K562 (cell line): Measurements from ENCODE around the gene FOXD2. TPM values are rescaled to one million over a fixed set of nuclear protein-coding genes. Genes with fewer than 3 reads are reported as not detected.

Source experiments
- CC2D1A ChIP-seq: fragments of 450-650 bp; IDR thresholded peaks from 2 replicates; pipeline ENCODE4 v1.6.1; 2017; ENCODE audit warnings: mild to moderate bottlenecking
- CTCF ChIP-seq, 3 experiments: IDR thresholded peaks in 2 of 3; conservative IDR thresholded peaks in 1 of 3; 2 replicates each; pipeline ENCODE4 v1.5.1; 2011 to 2012; ENCODE audit warnings: low read length in 3 of 3, mild to moderate bottlenecking in 3 of 3, control low read depth in 2 of 3, improper control_type of control experiment in 1 of 3, inconsistent platforms in 1 of 3, low read depth in 1 of 3, mixed read lengths in 1 of 3, moderate library complexity in 1 of 3; ENCODE audit not compliant: insufficient read depth in 2 of 3
- EHMT2 ChIP-seq: fragments of 450-650 bp; IDR thresholded peaks from 2 replicates; pipeline ENCODE4 v1.6.1; 2018; ENCODE audit warnings: antibody characterized with exemption
- FOXA3 ChIP-seq, 2 experiments: fragments of 450-650 bp in 1 of 2; sonication (generic) in 1 of 2; formaldehyde crosslinking; IDR thresholded peaks in 1 of 2; conservative IDR thresholded peaks in 1 of 2; 2 replicates each; pipeline versions ENCODE4 v1.4.0 to v1.8.0; 2020 to 2022; ENCODE audit warnings: mild to moderate bottlenecking in 2 of 2, missing genetic modification reagents in 1 of 2
- HDAC1 ChIP-seq, 2 experiments: fragments of 450-650 bp; IDR thresholded peaks; 2 replicates each; pipeline ENCODE4 v1.6.1; 2016 to 2017; ENCODE audit warnings: inconsistent platforms in 1 of 2, mild to moderate bottlenecking in 1 of 2, moderate library complexity in 1 of 2
- JUN ChIP-seq, 2 experiments: sonication (generic) in 1 of 2; formaldehyde crosslinking in 1 of 2; IDR thresholded peaks; 2 replicates each; pipeline versions ENCODE4 v1.6.1 to v1.8.0; 2012 to 2022; ENCODE audit warnings: borderline replicate concordance in 2 of 2, mild to moderate bottlenecking in 2 of 2, improper control_type of control experiment in 1 of 2, low read depth in 1 of 2, low read length in 1 of 2, missing genetic modification reagents in 1 of 2
- MEF2A ChIP-seq: IDR thresholded peaks from 2 replicates; pipeline ENCODE4 v1.6.1; 2011; ENCODE audit warnings: low read depth, mild to moderate bottlenecking, low read length, moderate library complexity; ENCODE audit not compliant: control insufficient read depth
- MEF2D ChIP-seq: conservative IDR thresholded peaks from 2 replicates; pipeline ENCODE4 v1.6.1; 2016; ENCODE audit warnings: low read depth, missing genetic modification characterization, missing compliant biosample characterization
- NBN ChIP-seq: fragments of 450-650 bp; IDR thresholded peaks from 2 replicates; pipeline ENCODE4 v1.6.1; 2016; ENCODE audit warnings: low read depth, mild to moderate bottlenecking
- TSHZ1 ChIP-seq: fragments of 250-450 bp; sonication (Bioruptor Pico); IDR thresholded peaks from 2 replicates; pipeline ENCODE4 v1.4.0; 2020; ENCODE audit warnings: mild to moderate bottlenecking, moderate library complexity
- ZNF134 ChIP-seq: fragments of 250-450 bp; sonication (Bioruptor Pico); conservative IDR thresholded peaks from 2 replicates; pipeline ENCODE4 v1.4.0; 2020
- polyA plus RNA-seq, 8 experiments: library from polyadenylated mRNA; depleted of rRNA in 4 of 8; stranded (reverse) in 5 of 8; unstranded in 3 of 8; fragments of >200 nt; fragmentation: Nextera tagmentation in 2 of 8; fragmentation: Illumina TruSeq in 1 of 8; extraction: Ambion mirVana in 2 of 8; extraction: Trizol in 1 of 8; gene quantifications; 2 replicates each; pipeline versions ENCODE4 v1.2.1 to v1.2.3, GENCODE V29; 2011 to 2014; ENCODE audit warnings: inconsistent platforms in 1 of 8, missing spikeins in 1 of 8
- total RNA-seq, 7 experiments: library from RNA; depleted of rRNA in 6 of 7; stranded (reverse); fragments of >200 nt in 6 of 7; fragmentation: Illumina TruSeq in 2 of 7; extraction: Trizol in 2 of 7; gene quantifications; 2 replicates each; pipeline versions ENCODE4 v1.2.1 to v1.2.3, GENCODE V29; 2011 to 2021; ENCODE audit warnings: low replicate concordance in 1 of 7
- TF ChIP-seq, protein P1 (sequence below), 2 experiments: fragments of 450-650 bp; formaldehyde crosslinking in 1 of 2; IDR thresholded peaks; 2 replicates each; pipeline versions ENCODE4 v1.4.0 to v1.6.1; 2014 to 2020; ENCODE audit warnings: mild to moderate bottlenecking in 2 of 2, borderline replicate concordance in 1 of 2, low read depth in 1 of 2

The FOXD2 gene
- total and polyA plus RNA-seq, 9 of the 15 experiments (the other 6 are each of a cell fraction or from before 2014, with no cell fraction given): 0.06 to 1.2 (median 0.22) TPM

DNA sequence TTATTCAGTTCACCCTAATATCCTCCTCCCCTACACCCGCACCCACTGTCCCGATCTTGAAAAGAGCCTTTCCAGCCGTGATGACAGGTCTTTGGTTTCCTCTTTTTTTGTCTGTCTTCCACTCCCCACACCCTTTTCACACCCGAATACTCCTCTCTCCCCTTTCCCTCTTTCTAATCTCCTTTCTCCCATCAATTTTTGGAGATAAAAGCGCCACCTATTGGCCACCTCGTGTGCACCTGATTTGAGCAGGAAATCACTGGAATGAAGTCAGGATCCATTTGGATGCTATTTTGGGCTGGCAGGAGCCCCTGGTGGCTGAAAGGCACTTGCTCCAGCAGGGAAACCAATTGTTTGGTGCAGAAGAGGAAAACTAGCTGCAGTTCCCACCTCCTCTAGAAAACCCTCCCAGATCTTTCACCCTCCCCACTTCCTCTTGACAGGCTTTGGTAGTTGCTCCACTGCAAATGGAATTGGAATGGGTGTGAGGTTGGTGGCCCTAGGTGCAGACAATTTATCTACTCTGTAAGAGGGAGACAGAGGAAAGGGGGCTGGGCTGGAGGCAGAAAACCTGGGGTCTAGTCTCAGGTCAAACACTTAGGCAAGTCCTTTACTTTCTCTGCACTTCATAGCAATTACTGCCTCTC lies 13.4 kb upstream of the FOXD2 start (continued):
- peak; percentile 85 to 94 (median 91) for TF ChIP-seq CTCF (IDR thresholded peaks at IDR 0.05 in 2 of 3, conservative IDR thresholded peaks at IDR 0.05 in 1 of 3; ENCODE audit: insufficient read depth in 2 of 3, low read depth in 1 of 3, low read length in 3 of 3)
- 0 out of 2 replicates have a peak, but pooled peaks have one; percentile 6 for TF ChIP-seq EHMT2
- peak; percentile 8; the same call in 1 of the 2 replicates for TF ChIP-seq JUN (IDR thresholded peaks at IDR 0.05; ENCODE audit: borderline replicate concordance, low read depth, low read length)
- TF ChIP-seq JUN (CRISPR knock-in tag; IDR thresholded peaks at IDR 0.05; ENCODE audit: borderline replicate concordance): no peak
- TF ChIP-seq FOXA3 (CRISPR knock-in tag; conservative IDR thresholded peaks at IDR 0.05 in 1 of 2, IDR thresholded peaks at IDR 0.05 in 1 of 2): no peak
- TF ChIP-seq NBN: peak; percentile 72; the same call in 1 of the 2 replicates
- TF ChIP-seq, protein P1, sequence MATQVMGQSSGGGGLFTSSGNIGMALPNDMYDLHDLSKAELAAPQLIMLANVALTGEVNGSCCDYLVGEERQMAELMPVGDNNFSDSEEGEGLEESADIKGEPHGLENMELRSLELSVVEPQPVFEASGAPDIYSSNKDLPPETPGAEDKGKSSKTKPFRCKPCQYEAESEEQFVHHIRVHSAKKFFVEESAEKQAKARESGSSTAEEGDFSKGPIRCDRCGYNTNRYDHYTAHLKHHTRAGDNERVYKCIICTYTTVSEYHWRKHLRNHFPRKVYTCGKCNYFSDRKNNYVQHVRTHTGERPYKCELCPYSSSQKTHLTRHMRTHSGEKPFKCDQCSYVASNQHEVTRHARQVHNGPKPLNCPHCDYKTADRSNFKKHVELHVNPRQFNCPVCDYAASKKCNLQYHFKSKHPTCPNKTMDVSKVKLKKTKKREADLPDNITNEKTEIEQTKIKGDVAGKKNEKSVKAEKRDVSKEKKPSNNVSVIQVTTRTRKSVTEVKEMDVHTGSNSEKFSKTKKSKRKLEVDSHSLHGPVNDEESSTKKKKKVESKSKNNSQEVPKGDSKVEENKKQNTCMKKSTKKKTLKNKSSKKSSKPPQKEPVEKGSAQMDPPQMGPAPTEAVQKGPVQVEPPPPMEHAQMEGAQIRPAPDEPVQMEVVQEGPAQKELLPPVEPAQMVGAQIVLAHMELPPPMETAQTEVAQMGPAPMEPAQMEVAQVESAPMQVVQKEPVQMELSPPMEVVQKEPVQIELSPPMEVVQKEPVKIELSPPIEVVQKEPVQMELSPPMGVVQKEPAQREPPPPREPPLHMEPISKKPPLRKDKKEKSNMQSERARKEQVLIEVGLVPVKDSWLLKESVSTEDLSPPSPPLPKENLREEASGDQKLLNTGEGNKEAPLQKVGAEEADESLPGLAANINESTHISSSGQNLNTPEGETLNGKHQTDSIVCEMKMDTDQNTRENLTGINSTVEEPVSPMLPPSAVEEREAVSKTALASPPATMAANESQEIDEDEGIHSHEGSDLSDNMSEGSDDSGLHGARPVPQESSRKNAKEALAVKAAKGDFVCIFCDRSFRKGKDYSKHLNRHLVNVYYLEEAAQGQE (IDR thresholded peaks at IDR 0.05; ENCODE audit: borderline replicate concordance): peak; percentile 72; the same call in 1 of the 2 replicates
- TF ChIP-seq, protein P1 (CRISPR knock-in tag; IDR thresholded peaks at IDR 0.05; ENCODE audit: low read depth): no peak
- no peak for TF ChIP-seq TSHZ1 (CRISPR knock-in tag)
- TF ChIP-seq ZNF134 (CRISPR knock-in tag): no peak
- TF ChIP-seq HDAC1 (IDR thresholded peaks at IDR 0.05): no peak; a peak in 1 of 4 replicates
- peak; percentile 91 for TF ChIP-seq MEF2D (tag)
- peak; percentile 87 for TF ChIP-seq MEF2A
- TF ChIP-seq CC2D1A: peak; percentile 63; the same call in 1 of the 2 replicates
